MM.1S (cell line): ENCODE data around the gene PBX4.
"Not testable (repeated sequence)": the region's sequence is repeated elsewhere in the genome, so short reads cannot be mapped to it uniquely, and the experiment has no call there.

Experiments used
- DNase-seq: peaks from one replicate; pipeline ENCODE4 v3.0.0-alpha.2; 2015
- H2AFZ ChIP-seq: fragments of 300-600 bp; sonication (generic); 2 replicates; pipeline ENCODE4 v1.6.0; 2016; ENCODE audit warnings: antibody characterized with exemption, low read length
- H3F3A ChIP-seq: fragments of 300-600 bp; sonication (generic); 2 replicates; pipeline ENCODE4 v1.6.1; 2016; ENCODE audit warnings: mild to moderate bottlenecking, antibody characterized with exemption, low read length, moderate library complexity, mixed read lengths; ENCODE audit not compliant: insufficient read depth
- H3K27ac ChIP-seq: fragments of 300-600 bp; sonication (generic); 2 replicates; pipeline ENCODE4 v1.5.1; 2016; ENCODE audit warnings: mild to moderate bottlenecking, low read length
- H3K27me3 ChIP-seq: fragments of 300-600 bp; sonication (generic); replicated peaks from 2 replicates; pipeline ENCODE4 v1.6.0; 2016; ENCODE audit warnings: low read length; ENCODE audit not compliant: insufficient read depth
- H3K36me3 ChIP-seq: fragments of 300-600 bp; sonication (generic); replicated peaks from 2 replicates; pipeline ENCODE4 v1.6.1; 2016; ENCODE audit warnings: mild to moderate bottlenecking, low read length, mixed read lengths; ENCODE audit not compliant: insufficient read depth
- H3K4me1 ChIP-seq: fragments of 300-600 bp; sonication (generic); 2 replicates; pipeline ENCODE4 v1.6.1; 2016; ENCODE audit warnings: low read length, mixed read lengths
- H3K4me2 ChIP-seq: fragments of 300-600 bp; sonication (generic); 2 replicates; pipeline ENCODE4 v1.6.0; 2016; ENCODE audit warnings: low read depth, low read length
- H3K4me3 ChIP-seq: fragments of 300-600 bp; sonication (generic); 2 replicates; pipeline ENCODE4 v1.5.1; 2016; ENCODE audit warnings: low read length, mixed read lengths
- H3K79me2 ChIP-seq: fragments of 300-600 bp; sonication (generic); 2 replicates; pipeline ENCODE4 v1.6.1; 2016; ENCODE audit warnings: mixed run types, low read length, mixed read lengths
- H3K9ac ChIP-seq: fragments of 300-600 bp; sonication (generic); 2 replicates; pipeline ENCODE4 v1.6.1; 2016; ENCODE audit warnings: low read length, mixed read lengths
- H3K9me2 ChIP-seq: fragments of 300-600 bp; sonication (generic); replicated peaks from 2 replicates; pipeline ENCODE4 v1.6.1; 2016; ENCODE audit warnings: mild to moderate bottlenecking, low read length, mixed read lengths; ENCODE audit not compliant: insufficient read depth
- H3K9me3 ChIP-seq: fragments of 300-600 bp; sonication (generic); replicated peaks from 2 replicates; pipeline ENCODE4 v1.6.1; 2016; ENCODE audit warnings: mild to moderate bottlenecking, low read length, mixed read lengths; ENCODE audit not compliant: insufficient read depth
- H4K20me1 ChIP-seq: fragments of 300-600 bp; sonication (generic); 2 replicates; pipeline ENCODE4 v1.6.1; 2016; ENCODE audit warnings: mild to moderate bottlenecking, low read length, moderate library complexity, mixed read lengths; ENCODE audit not compliant: insufficient read depth
- EZH2 ChIP-seq: fragments of 300-600 bp; sonication (generic); optimal IDR thresholded peaks from 2 replicates; pipeline ENCODE3; 2017; ENCODE audit warnings: low read depth, mild to moderate bottlenecking, antibody characterized with exemption, low read length, mixed read lengths
- EZH2phosphoT487 ChIP-seq: fragments of 300-600 bp; sonication (generic); IDR thresholded peaks from 2 replicates; pipeline ENCODE4 v1.6.1; 2018; ENCODE audit warnings: antibody characterized with exemption, low read length
- TF ChIP-seq, protein P1 (sequence below): fragments of 300-600 bp; sonication (generic); IDR thresholded peaks from 2 replicates; pipeline ENCODE4 v1.5.1; 2016; ENCODE audit warnings: antibody characterized with exemption, low read length, mixed read lengths

PBX4 gene

GRCh38 chr19:19618219-19619051 is at the start of gene PBX4:
TSS of gene PBX4 (minus strand) at chr19:19618687. CDS start at chr19:19618629, 58 bp downstream.
- H3K9me3 ChIP-seq, result no peaks in the 10 kb centered on the region
- no peaks in the 10 kb centered on the region for H3K36me3 ChIP-seq
- H3K27me3 ChIP-seq, result no peaks in the 10 kb centered on the region
- H3K79me2 ChIP-seq, result no peaks in the 10 kb centered on the region
- H3K9me2 ChIP-seq, result no peaks in the 10 kb centered on the region
- no peaks in the 10 kb centered on the region for H3F3A ChIP-seq
- peak; percentile 66 for DNase-seq
- no peaks in the 10 kb centered on the region for H3K4me1 ChIP-seq
- H2AFZ ChIP-seq, result no peak within 1 kb of the TSS
- H4K20me1 ChIP-seq, result no peaks in the 10 kb centered on the region
- no peak within 1 kb of the TSS for H3K9ac ChIP-seq
- no peak within 1 kb of the TSS for H3K4me3 ChIP-seq
- no peak within 1 kb of the TSS for H3K27ac ChIP-seq
- H3K4me2 ChIP-seq, result peak within 1 kb of the TSS; percentile 27; the same call in 1 of the 2 replicates
- TF ChIP-seq EZH2, result no peak
- TF ChIP-seq, protein P1, sequence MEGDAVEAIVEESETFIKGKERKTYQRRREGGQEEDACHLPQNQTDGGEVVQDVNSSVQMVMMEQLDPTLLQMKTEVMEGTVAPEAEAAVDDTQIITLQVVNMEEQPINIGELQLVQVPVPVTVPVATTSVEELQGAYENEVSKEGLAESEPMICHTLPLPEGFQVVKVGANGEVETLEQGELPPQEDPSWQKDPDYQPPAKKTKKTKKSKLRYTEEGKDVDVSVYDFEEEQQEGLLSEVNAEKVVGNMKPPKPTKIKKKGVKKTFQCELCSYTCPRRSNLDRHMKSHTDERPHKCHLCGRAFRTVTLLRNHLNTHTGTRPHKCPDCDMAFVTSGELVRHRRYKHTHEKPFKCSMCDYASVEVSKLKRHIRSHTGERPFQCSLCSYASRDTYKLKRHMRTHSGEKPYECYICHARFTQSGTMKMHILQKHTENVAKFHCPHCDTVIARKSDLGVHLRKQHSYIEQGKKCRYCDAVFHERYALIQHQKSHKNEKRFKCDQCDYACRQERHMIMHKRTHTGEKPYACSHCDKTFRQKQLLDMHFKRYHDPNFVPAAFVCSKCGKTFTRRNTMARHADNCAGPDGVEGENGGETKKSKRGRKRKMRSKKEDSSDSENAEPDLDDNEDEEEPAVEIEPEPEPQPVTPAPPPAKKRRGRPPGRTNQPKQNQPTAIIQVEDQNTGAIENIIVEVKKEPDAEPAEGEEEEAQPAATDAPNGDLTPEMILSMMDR, result no peak
- no peak for TF ChIP-seq EZH2phosphoT487

- not testable (repeated sequence) for H2AFZ ChIP-seq, H4K20me1 ChIP-seq, H3K27ac ChIP-seq, H3K4me2 ChIP-seq, H3K9me3 ChIP-seq, H3K4me3 ChIP-seq, H3K4me1 ChIP-seq, H3K36me3 ChIP-seq, DNase-seq, H3K9me2 ChIP-seq, H3K9ac ChIP-seq, H3K27me3 ChIP-seq
- peaks cover 13% of the 10 kb centered on the region for H3F3A ChIP-seq
- peaks cover 43% of the 10 kb centered on the region for H3K79me2 ChIP-seq
Observed at GRCh38 chr19:19665420-19665948, 47.0 kb upstream of the PBX4 start.

DNA sequence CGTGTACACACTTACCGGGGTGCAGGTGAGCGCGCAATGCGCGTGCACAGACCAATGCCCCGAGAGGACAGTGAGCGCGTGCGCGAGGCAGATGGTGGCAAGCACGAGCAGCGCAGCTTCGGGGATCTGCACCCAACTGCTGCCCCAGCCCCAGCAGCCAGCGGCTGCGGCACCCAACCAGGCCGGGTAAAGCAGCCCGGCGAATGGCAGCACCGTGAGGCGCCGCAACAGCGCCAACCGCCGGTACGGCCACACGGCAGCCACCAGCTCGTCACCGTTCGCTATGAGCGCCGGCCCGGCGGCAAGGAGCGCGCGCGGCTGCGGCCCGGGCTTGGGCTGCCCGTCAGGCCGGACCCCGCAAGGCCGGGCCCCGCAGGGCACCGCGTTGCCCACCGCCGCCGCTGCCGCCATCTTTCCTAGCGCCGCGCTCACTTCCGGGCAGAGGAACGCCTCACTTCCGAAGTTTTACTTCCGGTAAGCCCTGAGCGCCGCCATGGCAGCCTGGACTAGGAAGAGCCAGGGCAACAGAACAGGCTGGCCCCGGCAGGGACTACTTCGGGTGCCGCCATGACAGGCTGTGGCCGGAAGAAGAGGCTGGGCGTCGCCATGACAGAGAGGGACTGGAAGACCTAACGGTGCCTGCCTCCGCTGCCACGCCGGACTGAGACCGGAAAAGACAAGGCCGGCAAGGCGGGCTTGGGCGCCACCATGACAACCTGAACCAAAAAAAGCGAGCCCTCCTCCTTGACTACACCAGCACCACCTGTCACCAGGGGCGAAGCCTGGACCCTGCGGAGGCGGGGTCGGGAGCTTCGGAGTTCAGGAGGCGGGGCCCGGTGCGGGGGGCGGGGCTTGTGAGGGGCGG is 45.0 kb upstream of the PBX4 start, which contains the start of gene ATP13A1:
TSS of gene ATP13A1 (minus strand) at position 421 of the 865 bp plus-strand sequence. CDS start at position 411, 10 bp downstream.
- Histone ChIP-seq H4K20me1 (no peaks in the 10 kb centered on the region), H3F3A (peaks cover 12% of the 10 kb centered on the region), H3K79me2 (peaks cover 33% of the 10 kb centered on the region), H3K36me3 (peaks cover 5% of the 10 kb centered on the region; the same call in 1 of the 2 replicates), H3K4me2 (peak within 1 kb of the TSS; percentile 97), H3K9ac (peak within 1 kb of the TSS; percentile 94), H3K27me3 (no peaks in the 10 kb centered on the region), H3K4me3 (peak within 1 kb of the TSS; percentile 98), H3K9me2 (no peaks in the 10 kb centered on the region), H3K27ac (peak within 1 kb of the TSS; percentile 86), H3K9me3 (no peaks in the 10 kb centered on the region), H2AFZ (peak within 1 kb of the TSS; percentile 84), H3K4me1 (peaks cover 9% of the 10 kb centered on the region; the same call in 1 of the 2 replicates)
- peak; percentile 94 for DNase-seq
- TF ChIP-seq, protein P1, result peak; percentile 17; the same call in 1 of the 2 replicates
- TF ChIP-seq EZH2phosphoT487, result no peak
